HCT116 (cell line): ENCODE measurements around the gene CA10. TPM values are rescaled to one million over a fixed set of nuclear protein-coding genes. Genes with fewer than 3 reads are reported as not detected.

ENCODE experiments used
- ATAC-seq: fragments of 200-7000 bp; cut with Tn5 transposase; 2 replicates; pipeline ENCODE4 v1.9.1; 2020; ENCODE audit warnings: mild to moderate bottlenecking, moderate library complexity
- BruUV-seq: library from RNA; stranded (reverse); fragments of 400-500 nt; replicated peaks from 2 replicates; lab custom pipeline; 2021; lab: Mats Ljungman, UMichigan
- CTCF ChIA-PET: fragments of 300-600 bp; sonication (Branson Sonifier 250); formaldehyde crosslinking; loops from one replicate; lab custom pipeline; 2021; ENCODE audit warnings: antibody characterized with exemption; lab: Charles Lee
- POLR2A ChIA-PET: fragments of 300-600, 350-600 bp; sonication (Branson Sonifier 250); formaldehyde crosslinking; loops from one replicate; lab custom pipeline; 2021; ENCODE audit warnings: antibody characterized with exemption; lab: Charles Lee
- RAD21 ChIA-PET, 2 experiments: fragments of 300-600 bp; sonication (Branson Sonifier 250); formaldehyde crosslinking; loops; one replicate each; lab custom pipeline; 2023; ENCODE audit warnings: low total read pairs in 2 of 2; ENCODE audit not compliant: uncharacterized antibody in 2 of 2, unreplicated experiment in 2 of 2, low non-redundant PET in 1 of 2; lab: Charles Lee
- DNase-seq: peaks from one replicate; pipeline ENCODE4 v3.0.0-alpha.2; 2010; ENCODE audit warnings: low read depth, low spot score
- H2AFZ ChIP-seq: fragments of 200-600 bp; shearing (Covaris generic), sonication (generic); 2 replicates; pipeline ENCODE4 v1.6.1; 2017; ENCODE audit warnings: low read depth, mixed run types, mixed read lengths, antibody characterized with exemption, low read length; ENCODE audit not compliant: poor library complexity, severe bottlenecking
- H3K27ac ChIP-seq: 2 replicates; pipeline ENCODE4 v1.5.1; 2012; ENCODE audit warnings: low read depth, low read length
- H3K27me3 ChIP-seq: fragments of 200-600 bp; sonication (generic); 2 replicates; pipeline ENCODE4 v1.6.1; 2016; ENCODE audit warnings: mixed run types, low read length, mixed read lengths; ENCODE audit not compliant: insufficient read depth
- H3K36me3 ChIP-seq, 2 experiments: fragments of 200-500 bp in 1 of 2; fragments of 200-600 bp in 1 of 2; sonication (Bioruptor generic) in 1 of 2; sonication (generic) in 1 of 2; 2 replicates each; pipeline versions ENCODE4 v1.5.1 to v1.6.1; 2014 to 2016; ENCODE audit warnings: low read length in 2 of 2, inconsistent platforms in 1 of 2, mixed read lengths in 1 of 2, mixed run types in 1 of 2; ENCODE audit not compliant: insufficient read depth in 2 of 2, control insufficient read depth in 1 of 2
- H3K4me1 ChIP-seq, 2 experiments: fragments of 200-600 bp in 1 of 2; sonication (generic) in 1 of 2; 2 replicates each; pipeline versions ENCODE4 v1.5.1 to v1.6.1; 2012 to 2017; ENCODE audit warnings: low read length in 2 of 2, inconsistent platforms in 1 of 2, mild to moderate bottlenecking in 1 of 2, mixed read lengths in 1 of 2, mixed run types in 1 of 2, moderate library complexity in 1 of 2; ENCODE audit not compliant: insufficient read depth in 2 of 2, control insufficient read depth in 1 of 2
- H3K4me2 ChIP-seq: fragments of 200-600 bp; sonication (generic); 2 replicates; pipeline ENCODE4 v1.6.1; 2017; ENCODE audit warnings: mixed run types, low read length, mixed read lengths
- H3K4me3 ChIP-seq, 2 experiments: fragments of 200-600 bp in 1 of 2; sonication (generic) in 1 of 2; replicated peaks in 1 of 2; 2 replicates each; pipeline ENCODE4 v1.5.1; 2011 to 2016; ENCODE audit warnings: low read length in 2 of 2, control low read depth in 1 of 2, low read depth in 1 of 2, mild to moderate bottlenecking in 1 of 2, mixed read lengths in 1 of 2, mixed run types in 1 of 2
- H3K79me2 ChIP-seq: fragments of 200-600 bp; sonication (generic); 2 replicates; pipeline ENCODE4 v1.6.1; 2017; ENCODE audit warnings: mild to moderate bottlenecking, mixed run types, low read length, moderate library complexity, mixed read lengths; ENCODE audit not compliant: insufficient read depth
- H3K9ac ChIP-seq: fragments of 200-600 bp; sonication (generic); 2 replicates; pipeline ENCODE4 v1.6.1; 2016; ENCODE audit warnings: low read length, mixed read lengths
- H3K9me2 ChIP-seq: fragments of 200-600 bp; sonication (generic), shearing (Covaris generic); 2 replicates; pipeline ENCODE4 v1.6.1; 2017; ENCODE audit warnings: mixed run types, mild to moderate bottlenecking, moderate library complexity; ENCODE audit not compliant: insufficient read depth
- H3K9me3 ChIP-seq, 2 experiments: fragments of 200-500 bp in 1 of 2; fragments of 200-600 bp in 1 of 2; sonication (Bioruptor generic) in 1 of 2; sonication (generic) in 1 of 2; 2 replicates each; pipeline ENCODE4 v1.6.1; 2014 to 2017; ENCODE audit warnings: low read length in 2 of 2, mixed read lengths in 2 of 2, inconsistent platforms in 1 of 2, low read depth in 1 of 2, mild to moderate bottlenecking in 1 of 2, mixed run types in 1 of 2, moderate library complexity in 1 of 2; ENCODE audit not compliant: control insufficient read depth in 1 of 2, insufficient read depth in 1 of 2
- H4K20me1 ChIP-seq: fragments of 200-600 bp; sonication (generic), shearing (Covaris generic); 2 replicates; pipeline ENCODE4 v1.6.1; 2017; ENCODE audit warnings: mixed run types, mild to moderate bottlenecking, moderate library complexity; ENCODE audit not compliant: insufficient read depth
- ATF3 ChIP-seq: IDR thresholded peaks from 2 replicates; pipeline ENCODE4 v1.6.1; 2012
- CBX3 ChIP-seq: IDR thresholded peaks from 2 replicates; pipeline ENCODE4 v1.6.1; 2012; ENCODE audit warnings: low read depth
- CEBPB ChIP-seq: IDR thresholded peaks from 2 replicates; pipeline ENCODE4 v1.6.1; 2012; ENCODE audit warnings: low read depth
- EGR1 ChIP-seq: IDR thresholded peaks from 2 replicates; pipeline ENCODE4 v1.6.1; 2012; ENCODE audit warnings: low read depth
- ELF1 ChIP-seq: IDR thresholded peaks from 2 replicates; pipeline ENCODE4 v1.6.1; 2012; ENCODE audit warnings: low read depth, borderline replicate concordance
- EZH2 ChIP-seq: fragments of 200-600 bp; sonication (generic); IDR thresholded peaks from 2 replicates; pipeline ENCODE4 v1.6.1; 2017; ENCODE audit warnings: antibody characterized with exemption, mixed run types
- FOSL1 ChIP-seq: IDR thresholded peaks from 2 replicates; pipeline ENCODE4 v1.6.1; 2012; ENCODE audit warnings: low read depth
- JUND ChIP-seq: IDR thresholded peaks from 2 replicates; pipeline ENCODE4 v1.6.1; 2012
- POLR2AphosphoS5 ChIP-seq: IDR thresholded peaks from 2 replicates; pipeline ENCODE4 v1.6.1; 2011; ENCODE audit warnings: mild to moderate bottlenecking, low read depth, low read length, moderate library complexity
- RAD21 ChIP-seq: IDR thresholded peaks from 2 replicates; pipeline ENCODE4 v1.6.1; 2012; ENCODE audit warnings: low read depth, mild to moderate bottlenecking
- TCF7L2 ChIP-seq: IDR thresholded peaks from 2 replicates; pipeline ENCODE4 v1.7.0; 2011; ENCODE audit warnings: borderline replicate concordance, inconsistent platforms; ENCODE audit not compliant: insufficient read depth, insufficient read length; ENCODE audit errors: extremely low read depth
- YY1 ChIP-seq: IDR thresholded peaks from 2 replicates; pipeline ENCODE4 v1.6.1; 2011; ENCODE audit warnings: low read length, low read depth, moderate library complexity, mild to moderate bottlenecking; ENCODE audit not compliant: insufficient replicate concordance; ENCODE audit errors: extremely low read depth
- ZBTB33 ChIP-seq: IDR thresholded peaks from 2 replicates; pipeline ENCODE4 v1.6.1; 2011; ENCODE audit warnings: mild to moderate bottlenecking, low read length, moderate library complexity; ENCODE audit not compliant: insufficient replicate concordance; ENCODE audit errors: extremely low read depth
- ZFX ChIP-seq: fragments of 450-650 bp; IDR thresholded peaks from 2 replicates; pipeline ENCODE4 v1.6.1; 2017
- ZNF274 ChIP-seq: fragments of 200-500 bp; sonication (Bioruptor generic); IDR thresholded peaks from 2 replicates; pipeline ENCODE4 v1.6.1; 2014; ENCODE audit warnings: mild to moderate bottlenecking, low read depth, low read length, inconsistent platforms
- intact Hi-C: fragments of 100-400 bp; cut with micrococcal nuclease; formaldehyde crosslinking; loops from 2 replicates; pipeline ENCODE4 v1.10.0; 2022
- total RNA-seq: library from RNA; stranded (reverse); gene quantifications from one replicate; pipeline ENCODE4 v1.2.1, GENCODE V29; 2021; ENCODE audit not compliant: unreplicated experiment
- TF ChIP-seq, protein P1 (sequence below), 3 experiments: fragments of 200-600 bp in 1 of 3; sonication (generic) in 1 of 3; IDR thresholded peaks in 2 of 3; conservative IDR thresholded peaks in 1 of 3; 2 replicates each; pipeline ENCODE4 v1.5.1; 2012 to 2017; ENCODE audit warnings: low read depth in 2 of 3, low read length in 2 of 3, antibody characterized with exemption in 1 of 3, borderline replicate concordance in 1 of 3, control low read depth in 1 of 3, mild to moderate bottlenecking in 1 of 3, mixed read lengths in 1 of 3, mixed run types in 1 of 3, moderate library complexity in 1 of 3; ENCODE audit not compliant: insufficient read depth in 1 of 3
- TF ChIP-seq, protein P2 (sequence below): IDR thresholded peaks from 2 replicates; pipeline ENCODE4 v1.6.1; 2012
- TF ChIP-seq, protein P3 (sequence below): IDR thresholded peaks from 2 replicates; pipeline ENCODE4 v1.6.1; 2012; ENCODE audit warnings: low read depth

Gene CA10
- total RNA-seq, 1 experiment from 2014 or later, result not detected

DNA sequence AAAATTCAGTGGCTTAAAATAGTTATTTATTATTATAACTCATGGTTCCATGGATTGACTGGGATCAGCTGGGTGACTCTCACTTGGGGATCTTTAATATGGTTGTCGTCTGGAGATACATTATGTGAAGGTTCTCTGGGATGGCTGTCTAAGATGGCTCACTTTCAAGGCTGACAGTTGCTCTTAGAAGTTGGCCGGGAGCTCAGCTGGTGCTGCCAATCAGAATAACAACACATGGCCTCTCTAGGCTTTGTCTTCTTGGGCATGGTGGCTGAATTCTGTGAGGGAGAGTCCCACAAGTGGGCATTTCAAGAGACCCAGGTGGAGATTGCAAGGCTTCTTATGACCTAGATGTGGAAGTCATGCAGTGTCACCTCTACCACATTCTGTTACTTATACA is 269.7 kb downstream of the CA10 start:
- CTCF ChIA-PET, result no interaction called here
- no peak overlapping the region for H3K27ac ChIP-seq
- TF ChIP-seq FOSL1 (no peak), CBX3 (no peak), ZFX (no peak), ATF3 (no peak), EGR1 (no peak), RAD21 (no peak), ZNF274 (no peak), POLR2AphosphoS5 (no peak), ELF1 (no peak), EZH2 (no peak), ZBTB33 (no peak), JUND (no peak), CEBPB (no peak), TCF7L2 (no peak), YY1 (no peak)
- TF ChIP-seq, protein P1, sequence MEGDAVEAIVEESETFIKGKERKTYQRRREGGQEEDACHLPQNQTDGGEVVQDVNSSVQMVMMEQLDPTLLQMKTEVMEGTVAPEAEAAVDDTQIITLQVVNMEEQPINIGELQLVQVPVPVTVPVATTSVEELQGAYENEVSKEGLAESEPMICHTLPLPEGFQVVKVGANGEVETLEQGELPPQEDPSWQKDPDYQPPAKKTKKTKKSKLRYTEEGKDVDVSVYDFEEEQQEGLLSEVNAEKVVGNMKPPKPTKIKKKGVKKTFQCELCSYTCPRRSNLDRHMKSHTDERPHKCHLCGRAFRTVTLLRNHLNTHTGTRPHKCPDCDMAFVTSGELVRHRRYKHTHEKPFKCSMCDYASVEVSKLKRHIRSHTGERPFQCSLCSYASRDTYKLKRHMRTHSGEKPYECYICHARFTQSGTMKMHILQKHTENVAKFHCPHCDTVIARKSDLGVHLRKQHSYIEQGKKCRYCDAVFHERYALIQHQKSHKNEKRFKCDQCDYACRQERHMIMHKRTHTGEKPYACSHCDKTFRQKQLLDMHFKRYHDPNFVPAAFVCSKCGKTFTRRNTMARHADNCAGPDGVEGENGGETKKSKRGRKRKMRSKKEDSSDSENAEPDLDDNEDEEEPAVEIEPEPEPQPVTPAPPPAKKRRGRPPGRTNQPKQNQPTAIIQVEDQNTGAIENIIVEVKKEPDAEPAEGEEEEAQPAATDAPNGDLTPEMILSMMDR (IDR thresholded peaks at IDR 0.05 in 2 of 3, conservative IDR thresholded peaks at IDR 0.05 in 1 of 3; ENCODE audit: borderline replicate concordance in 1 of 3, insufficient read depth in 1 of 3, low read depth in 2 of 3, low read length in 2 of 3), result no peak
- TF ChIP-seq, protein P2, sequence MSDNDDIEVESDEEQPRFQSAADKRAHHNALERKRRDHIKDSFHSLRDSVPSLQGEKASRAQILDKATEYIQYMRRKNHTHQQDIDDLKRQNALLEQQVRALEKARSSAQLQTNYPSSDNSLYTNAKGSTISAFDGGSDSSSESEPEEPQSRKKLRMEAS, result no peak
- TF ChIP-seq, protein P3, sequence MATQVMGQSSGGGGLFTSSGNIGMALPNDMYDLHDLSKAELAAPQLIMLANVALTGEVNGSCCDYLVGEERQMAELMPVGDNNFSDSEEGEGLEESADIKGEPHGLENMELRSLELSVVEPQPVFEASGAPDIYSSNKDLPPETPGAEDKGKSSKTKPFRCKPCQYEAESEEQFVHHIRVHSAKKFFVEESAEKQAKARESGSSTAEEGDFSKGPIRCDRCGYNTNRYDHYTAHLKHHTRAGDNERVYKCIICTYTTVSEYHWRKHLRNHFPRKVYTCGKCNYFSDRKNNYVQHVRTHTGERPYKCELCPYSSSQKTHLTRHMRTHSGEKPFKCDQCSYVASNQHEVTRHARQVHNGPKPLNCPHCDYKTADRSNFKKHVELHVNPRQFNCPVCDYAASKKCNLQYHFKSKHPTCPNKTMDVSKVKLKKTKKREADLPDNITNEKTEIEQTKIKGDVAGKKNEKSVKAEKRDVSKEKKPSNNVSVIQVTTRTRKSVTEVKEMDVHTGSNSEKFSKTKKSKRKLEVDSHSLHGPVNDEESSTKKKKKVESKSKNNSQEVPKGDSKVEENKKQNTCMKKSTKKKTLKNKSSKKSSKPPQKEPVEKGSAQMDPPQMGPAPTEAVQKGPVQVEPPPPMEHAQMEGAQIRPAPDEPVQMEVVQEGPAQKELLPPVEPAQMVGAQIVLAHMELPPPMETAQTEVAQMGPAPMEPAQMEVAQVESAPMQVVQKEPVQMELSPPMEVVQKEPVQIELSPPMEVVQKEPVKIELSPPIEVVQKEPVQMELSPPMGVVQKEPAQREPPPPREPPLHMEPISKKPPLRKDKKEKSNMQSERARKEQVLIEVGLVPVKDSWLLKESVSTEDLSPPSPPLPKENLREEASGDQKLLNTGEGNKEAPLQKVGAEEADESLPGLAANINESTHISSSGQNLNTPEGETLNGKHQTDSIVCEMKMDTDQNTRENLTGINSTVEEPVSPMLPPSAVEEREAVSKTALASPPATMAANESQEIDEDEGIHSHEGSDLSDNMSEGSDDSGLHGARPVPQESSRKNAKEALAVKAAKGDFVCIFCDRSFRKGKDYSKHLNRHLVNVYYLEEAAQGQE, result no peak
- TF ChIP-seq, all 23 proteins: peak for 0
- H3K79me2 ChIP-seq, result no peaks in the 10 kb centered on the region
- no peak overlapping the region for H2AFZ ChIP-seq
- H4K20me1 ChIP-seq, result no peaks in the 10 kb centered on the region
- H3K9me3 ChIP-seq, result 0 out of 4 replicates have a peak, but pooled peaks cover 0 to 4% of the 10 kb centered on the region in 2 experiments
- POLR2A ChIA-PET, result no interaction called here
- no peaks in the 10 kb centered on the region for H3K27me3 ChIP-seq
- no peak overlapping the region for H3K4me2 ChIP-seq
- no TSS peak for BruUV-seq
- no peaks in the 10 kb centered on the region for H3K9me2 ChIP-seq
- intact Hi-C loops, result no loop called here
- no peak overlapping the region for H3K9ac ChIP-seq
- RAD21 ChIA-PET, result no interaction called here
- no peak overlapping the region for H3K4me3 ChIP-seq
- H3K4me1 ChIP-seq, result no peaks in the 10 kb centered on the region
- no peaks in the 10 kb centered on the region for H3K36me3 ChIP-seq
- DNase-seq (no peak), ATAC-seq (no peak)
